Activated CD8-positive, alpha-beta T cell treated with anti-CD3 and anti-CD28 coated beads, Interleukin-2, amount 10 ng/mL, durations not matched to agents 7 days and 5 days (primary cell): ENCODE data around the gene MYL2. TPM values are rescaled to one million over a fixed set of nuclear protein-coding genes. Genes with fewer than 3 reads are reported as not detected.

Experiments
- ATAC-seq: fragments of 150-1000 bp; cut with Tn5 transposase; one replicate; pipeline ENCODE4 v1.10.0; 2021; ENCODE audit warnings: moderate library complexity
- CTCF ChIA-PET: fragments of 350-600 bp; sonication (Branson Sonifier 250); formaldehyde crosslinking; loops from one replicate; lab custom pipeline; 2021; ENCODE audit warnings: antibody characterized with exemption; lab: Charles Lee
- POLR2A ChIA-PET: fragments of 350-600 bp; sonication (Branson Sonifier 250); formaldehyde crosslinking; loops from one replicate; lab custom pipeline; 2021; ENCODE audit warnings: antibody characterized with exemption; lab: Charles Lee
- DNase-seq: peaks from one replicate; pipeline ENCODE4 v3.0.0-alpha.2; 2020
- H3K27ac Mint-ChIP-seq: one replicate; pipeline ENCODE4 v1.8.0; 2021; ENCODE audit warnings: mild to moderate bottlenecking, mixed read lengths
- H3K27me3 Mint-ChIP-seq: one replicate; pipeline ENCODE4 v1.8.0; 2021; ENCODE audit warnings: low read depth, mixed read lengths
- H3K36me3 Mint-ChIP-seq: one replicate; pipeline ENCODE4 v1.8.0; 2021; ENCODE audit warnings: low read depth, mixed read lengths
- H3K4me1 Mint-ChIP-seq: one replicate; pipeline ENCODE4 v1.8.0; 2021; ENCODE audit warnings: low read depth, mixed read lengths
- H3K4me3 Mint-ChIP-seq: one replicate; pipeline ENCODE4 v1.8.0; 2021; ENCODE audit warnings: mild to moderate bottlenecking, mixed read lengths
- H3K9me3 Mint-ChIP-seq: one replicate; pipeline ENCODE4 v1.8.0; 2022; ENCODE audit warnings: mixed read lengths; ENCODE audit not compliant: insufficient read depth
- total RNA-seq, 2 experiments: library from RNA; stranded (reverse); gene quantifications; one replicate each; pipeline ENCODE4 v1.2.3, GENCODE V29; 2021

Gene MYL2
- total RNA-seq, 2 experiments from 2014 or later: not detected

DNA sequence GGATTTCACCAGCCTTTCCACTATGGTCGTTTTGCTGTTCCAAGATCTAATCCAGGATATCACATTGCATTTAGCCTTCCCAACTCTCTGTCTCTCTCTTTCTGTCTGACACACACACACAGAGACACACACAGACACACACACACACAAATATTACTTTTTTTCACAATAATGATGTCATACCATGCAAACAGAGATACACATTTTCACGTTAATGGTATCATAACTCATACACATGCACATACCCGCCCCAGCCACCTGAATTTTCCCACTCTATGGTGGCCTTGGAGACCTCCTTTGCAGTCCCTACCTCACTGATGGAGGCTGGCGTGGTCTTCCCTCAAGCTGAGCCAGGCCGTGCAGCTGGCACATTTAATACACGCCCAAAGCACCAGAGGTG lies 7.2 kb upstream of the MYL2 start:
- H3K9me3 Mint-ChIP-seq: no peaks in the 10 kb centered on the region
- H3K27ac Mint-ChIP-seq: no peak overlapping the region

DNA sequence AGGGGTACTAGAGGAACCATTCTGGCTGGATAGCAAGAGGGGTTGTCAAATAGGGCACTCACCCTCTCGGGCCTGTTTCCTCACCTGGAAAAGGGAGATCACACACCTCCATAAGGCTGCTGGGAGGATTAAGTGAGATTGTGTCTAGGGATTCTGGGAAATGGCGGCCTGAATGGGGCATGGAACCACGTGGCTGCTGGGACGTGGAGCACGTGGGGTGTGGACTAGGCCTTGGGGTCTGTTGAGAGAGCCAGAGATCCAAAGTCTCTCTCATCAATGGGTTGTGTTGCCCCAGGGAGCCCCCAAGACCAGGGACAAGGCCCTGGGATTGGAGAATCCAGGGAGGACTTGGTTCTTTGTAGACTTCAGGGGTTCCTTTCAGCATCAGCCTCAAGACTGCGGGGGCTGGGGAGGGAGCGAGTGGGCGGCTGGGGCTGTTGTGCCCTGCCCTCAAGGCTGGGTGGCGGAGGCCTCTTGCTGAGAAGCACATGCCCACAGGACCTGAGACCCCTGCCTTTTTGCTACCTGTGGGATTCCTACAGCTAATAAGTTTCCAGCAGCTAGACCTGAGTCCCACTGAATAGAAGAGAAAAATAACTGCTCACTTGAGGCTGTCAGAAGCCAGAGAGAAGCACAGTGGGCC lies 3.4 kb upstream of the MYL2 start:
- Mint-ChIP-seq H3K36me3 (no peaks in the 10 kb centered on the region), H3K27me3 (peaks cover 8% of the 10 kb centered on the region), H3K27ac (no peak overlapping the region), H3K4me3 (no peak overlapping the region), H3K9me3 (no peaks in the 10 kb centered on the region), H3K4me1 (no peaks in the 10 kb centered on the region)
- ChIA-PET CTCF (no interaction called here), POLR2A (no interaction called here)
- ATAC-seq (no peak), DNase-seq (no peak)

More for the DNA sequence above, 7.2 kb upstream of the MYL2 start:
- DNase-seq: no peak
- CTCF ChIA-PET: no interaction called here
- ATAC-seq: no peak
- peaks cover 8% of the 10 kb centered on the region for H3K27me3 Mint-ChIP-seq
- H3K4me1 Mint-ChIP-seq: no peaks in the 10 kb centered on the region
- H3K4me3 Mint-ChIP-seq: no peak overlapping the region
- no peaks in the 10 kb centered on the region for H3K36me3 Mint-ChIP-seq
- POLR2A ChIA-PET: no interaction called here

DNA sequence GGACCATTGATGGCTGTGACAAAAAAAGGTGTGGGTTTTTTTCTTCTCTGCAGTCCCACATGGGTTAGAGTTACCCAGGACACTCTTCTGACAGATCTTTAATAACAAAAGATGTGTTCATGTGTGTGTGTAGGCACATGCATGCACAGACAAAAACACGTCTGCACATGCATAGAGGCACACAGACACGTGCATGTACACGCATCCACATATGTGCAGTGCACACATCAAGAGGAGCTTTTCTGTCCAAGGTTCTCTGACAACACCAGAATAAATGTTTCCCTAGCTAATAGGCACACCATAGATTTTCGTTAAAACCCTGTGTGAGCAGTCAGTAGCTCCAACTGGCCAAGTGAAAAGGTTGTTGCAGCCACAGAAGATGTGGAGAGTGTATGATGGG lies 2.8 kb upstream of the MYL2 start:
- Mint-ChIP-seq H3K27me3 (peaks cover 8% of the 10 kb centered on the region), H3K4me3 (no peak overlapping the region), H3K9me3 (no peaks in the 10 kb centered on the region), H3K4me1 (no peaks in the 10 kb centered on the region), H3K36me3 (no peaks in the 10 kb centered on the region), H3K27ac (no peak overlapping the region)
- ATAC-seq (no peak), DNase-seq (no peak)
- CTCF ChIA-PET: no interaction called here
- POLR2A ChIA-PET: no interaction called here

DNA sequence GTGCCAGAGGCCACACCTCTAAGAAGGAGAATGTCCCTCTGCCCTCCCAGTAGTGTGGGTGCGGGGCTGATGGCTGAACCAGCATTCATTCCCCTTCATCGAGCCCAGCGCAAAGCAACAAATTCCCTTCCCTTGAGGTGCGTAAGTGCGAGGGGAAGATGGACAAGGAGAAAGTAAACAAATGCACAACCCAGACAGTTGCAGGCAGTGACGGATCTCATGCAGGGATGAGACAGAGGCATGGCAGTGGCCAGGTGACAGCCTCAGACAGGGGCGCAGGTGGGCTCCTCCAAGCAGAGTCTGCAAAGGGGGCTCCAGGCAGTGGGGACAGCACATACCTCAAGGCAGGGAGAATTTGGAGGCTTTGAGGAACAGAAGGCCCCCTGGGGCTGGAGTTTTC lies 2.3 kb upstream of the MYL2 start:
- DNase-seq: no peak
- ChIA-PET CTCF (no interaction called here), POLR2A (no interaction called here)
- H3K27me3 Mint-ChIP-seq: peaks cover 10% of the 10 kb centered on the region
- no peak for ATAC-seq
- no peak overlapping the region for H3K4me3 Mint-ChIP-seq
- H3K4me1 Mint-ChIP-seq: no peaks in the 10 kb centered on the region
- no peaks in the 10 kb centered on the region for H3K9me3 Mint-ChIP-seq
- H3K36me3 Mint-ChIP-seq: no peaks in the 10 kb centered on the region
- H3K27ac Mint-ChIP-seq: no peak overlapping the region

DNA sequence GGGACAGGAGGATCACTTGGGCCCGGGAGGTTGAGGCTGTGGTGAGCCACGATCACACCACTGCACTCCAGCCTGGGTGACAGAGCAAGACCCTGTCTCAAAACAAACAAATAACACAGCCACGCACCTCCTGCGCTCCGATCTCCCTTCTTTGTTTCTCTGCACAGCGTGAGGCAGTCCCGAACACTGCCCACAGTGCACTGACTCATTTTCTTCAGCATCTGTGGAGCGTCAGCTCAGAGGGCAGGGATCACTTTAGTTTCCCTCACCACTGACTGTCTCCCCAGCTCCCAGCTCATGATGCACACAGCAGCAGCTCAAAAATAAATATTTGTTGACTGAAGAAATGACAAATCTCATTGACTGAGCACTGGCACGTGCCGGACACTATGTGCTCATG lies 883 bp upstream of the MYL2 start:
- H3K9me3 Mint-ChIP-seq: no peaks in the 10 kb centered on the region
- no peak overlapping the region for H3K4me3 Mint-ChIP-seq
- POLR2A ChIA-PET: no interaction called here
- no peaks in the 10 kb centered on the region for H3K36me3 Mint-ChIP-seq
- H3K4me1 Mint-ChIP-seq: no peaks in the 10 kb centered on the region
- DNase-seq (no peak), ATAC-seq (no peak)
- peaks cover 11% of the 10 kb centered on the region for H3K27me3 Mint-ChIP-seq
- CTCF ChIA-PET: interaction anchor here (0.6 to 1.6 kb wide), 2 partner anchors 34 to 290 kb away, joined by 3 to 7 read pairs; no protein-coding TSS in a partner anchor
- no peak overlapping the region for H3K27ac Mint-ChIP-seq

- ChIA-PET POLR2A (no interaction called here), CTCF (interaction anchor here (1.6 kb wide), 1 partner anchor 32 kb away, joined by 7 read pairs; no protein-coding TSS in a partner anchor)
- H3K27me3 Mint-ChIP-seq: peaks cover 4% of the 10 kb centered on the region
- H3K4me1 Mint-ChIP-seq: no peaks in the 10 kb centered on the region
- DNase-seq (no peak), ATAC-seq (no peak)
- H3K27ac Mint-ChIP-seq: no peak overlapping the region
- H3K36me3 Mint-ChIP-seq: no peaks in the 10 kb centered on the region
- H3K4me3 Mint-ChIP-seq: no peak overlapping the region
- H3K9me3 Mint-ChIP-seq: no peaks in the 10 kb centered on the region
Measured at GRCh38 chr12:110919720-110920119, 659 bp downstream of the MYL2 start.

DNA sequence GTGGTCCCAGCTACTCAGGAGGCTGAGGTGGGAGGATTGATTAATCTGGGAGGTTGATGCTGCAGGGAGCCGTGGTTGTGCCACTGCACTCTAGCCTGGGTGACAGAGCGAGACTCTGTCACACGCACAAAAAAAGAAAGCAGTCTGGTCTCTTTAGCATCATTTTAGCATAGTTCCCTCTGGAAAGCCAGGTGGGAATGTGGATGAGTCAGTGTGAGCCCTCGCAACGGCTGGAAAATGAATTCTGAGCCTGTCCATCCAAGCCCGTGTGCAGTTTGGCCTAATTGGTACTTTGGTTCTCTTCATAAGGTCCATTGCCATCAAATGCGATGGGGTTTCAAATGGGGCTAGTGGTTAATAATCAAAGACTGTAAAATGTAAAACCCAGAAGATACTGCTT lies 2.4 kb downstream of the MYL2 start:
- no peaks in the 10 kb centered on the region for H3K4me1 Mint-ChIP-seq
- CTCF ChIA-PET: no interaction called here
- no peaks in the 10 kb centered on the region for H3K9me3 Mint-ChIP-seq
- no peak overlapping the region for H3K27ac Mint-ChIP-seq
- H3K4me3 Mint-ChIP-seq: no peak overlapping the region
- DNase-seq (no peak), ATAC-seq (no peak)
- peaks cover 4% of the 10 kb centered on the region for H3K27me3 Mint-ChIP-seq
- no peaks in the 10 kb centered on the region for H3K36me3 Mint-ChIP-seq
- POLR2A ChIA-PET: no interaction called here

DNA sequence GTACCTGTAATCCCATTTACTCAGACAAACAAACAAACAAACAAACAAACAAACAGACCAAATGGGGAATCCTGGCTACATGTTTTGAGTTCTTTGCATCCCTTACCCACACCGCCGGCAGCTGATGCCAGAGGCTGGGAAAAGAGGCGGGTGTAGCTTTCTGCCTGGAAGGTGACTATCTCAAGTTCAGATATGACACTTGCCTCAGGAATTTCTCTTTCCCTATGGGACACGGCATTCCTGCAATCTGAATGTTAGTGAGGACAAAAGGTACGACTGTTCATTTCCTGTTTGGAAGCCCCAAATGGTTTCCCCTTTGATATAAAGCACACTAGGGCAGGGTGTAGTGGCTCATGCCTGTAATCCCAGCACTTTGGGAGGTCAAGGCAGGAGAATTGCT lies 2.9 kb downstream of the MYL2 start:
- H3K36me3 Mint-ChIP-seq: no peaks in the 10 kb centered on the region
- ChIA-PET POLR2A (no interaction called here), CTCF (no interaction called here)
- H3K4me1 Mint-ChIP-seq: no peaks in the 10 kb centered on the region
- no peak overlapping the region for H3K4me3 Mint-ChIP-seq
- no peak for DNase-seq
- no peak overlapping the region for H3K27ac Mint-ChIP-seq
- H3K9me3 Mint-ChIP-seq: no peaks in the 10 kb centered on the region
- no peak for ATAC-seq
- peaks cover 4% of the 10 kb centered on the region for H3K27me3 Mint-ChIP-seq

DNA sequence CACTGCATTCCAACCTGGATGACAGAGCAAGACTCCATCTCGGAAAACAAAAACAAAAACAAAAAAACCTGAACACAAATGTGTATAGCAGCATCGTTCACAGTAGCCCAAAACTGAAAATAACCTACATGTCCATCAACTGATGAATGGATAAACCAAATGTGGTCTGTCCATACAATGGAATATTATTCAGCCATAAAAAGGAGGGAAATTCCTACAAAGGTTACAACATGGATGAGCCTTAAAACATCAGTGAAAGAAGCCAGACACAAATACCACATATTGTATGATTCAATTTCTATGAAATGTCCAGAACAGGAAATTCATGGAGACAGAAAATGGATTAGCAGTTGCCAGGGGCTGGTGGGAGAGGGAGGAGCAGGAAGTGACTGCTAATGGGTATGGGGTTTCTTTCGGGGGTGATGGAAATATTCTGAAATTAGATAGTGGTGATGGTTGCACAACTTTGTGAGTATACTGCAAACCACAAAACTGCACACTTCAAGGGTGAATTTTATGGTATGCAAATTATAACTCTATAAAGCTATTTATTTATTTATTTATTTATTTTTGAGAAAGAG lies 4.0 kb downstream of the MYL2 start:
- Mint-ChIP-seq H3K4me1 (no peaks in the 10 kb centered on the region), H3K27ac (no peak overlapping the region), H3K4me3 (no peak overlapping the region), H3K36me3 (no peaks in the 10 kb centered on the region), H3K27me3 (peaks cover 4% of the 10 kb centered on the region), H3K9me3 (no peaks in the 10 kb centered on the region)
- ChIA-PET CTCF (interaction anchor here (1.3 kb wide), 1 partner anchor 10 kb away, joined by 3 read pairs; no protein-coding TSS in a partner anchor), POLR2A (no interaction called here)
- ATAC-seq (no peak), DNase-seq (no peak)

DNA sequence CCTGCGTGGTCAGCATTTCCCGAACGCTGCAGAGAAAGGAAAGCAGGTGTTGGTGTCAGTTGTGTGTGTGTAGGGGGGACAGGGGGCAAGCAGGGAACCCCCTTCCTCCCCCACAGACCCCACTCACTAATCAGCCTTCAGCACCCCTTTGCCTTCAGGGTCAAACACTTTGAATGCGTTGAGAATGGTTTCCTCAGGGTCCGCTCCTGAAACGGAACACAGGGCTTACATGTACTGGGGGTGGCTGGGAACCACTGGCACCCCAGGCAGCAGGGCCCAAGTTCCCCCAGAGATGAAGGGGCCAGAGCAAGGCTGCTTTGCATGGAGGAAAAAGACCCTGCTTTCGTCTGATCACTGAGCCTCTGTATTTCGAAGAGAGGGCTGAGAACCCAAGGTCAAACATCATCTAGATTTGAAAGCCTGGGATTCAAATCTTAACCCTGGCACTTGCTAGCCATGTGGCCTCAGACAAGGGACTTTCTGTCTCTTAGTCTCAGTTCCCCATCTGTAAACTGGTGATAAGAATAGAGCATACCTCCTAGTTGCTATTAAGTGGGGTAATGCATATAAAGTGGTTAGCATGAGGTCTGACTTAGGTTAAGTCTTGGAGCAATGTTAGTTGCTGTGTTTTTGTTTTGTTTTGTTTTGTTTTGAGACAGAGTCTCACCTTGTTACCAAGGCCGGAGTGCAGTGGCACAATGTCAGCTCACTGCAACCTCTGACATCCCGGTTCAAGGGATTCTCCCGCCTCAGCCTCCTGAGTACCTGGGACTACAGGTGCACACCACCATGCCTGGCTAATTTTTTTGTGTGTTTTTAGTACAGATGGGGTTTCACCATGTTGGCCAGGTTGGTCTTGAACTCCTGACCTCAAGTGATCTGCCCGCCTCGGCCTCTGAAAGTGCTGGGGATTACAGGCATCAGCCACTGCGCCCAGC lies 7.0 kb downstream of the MYL2 start:
- POLR2A ChIA-PET: no interaction called here
- H3K4me3 Mint-ChIP-seq: no peak overlapping the region
- H3K27ac Mint-ChIP-seq: no peak overlapping the region

DNA sequence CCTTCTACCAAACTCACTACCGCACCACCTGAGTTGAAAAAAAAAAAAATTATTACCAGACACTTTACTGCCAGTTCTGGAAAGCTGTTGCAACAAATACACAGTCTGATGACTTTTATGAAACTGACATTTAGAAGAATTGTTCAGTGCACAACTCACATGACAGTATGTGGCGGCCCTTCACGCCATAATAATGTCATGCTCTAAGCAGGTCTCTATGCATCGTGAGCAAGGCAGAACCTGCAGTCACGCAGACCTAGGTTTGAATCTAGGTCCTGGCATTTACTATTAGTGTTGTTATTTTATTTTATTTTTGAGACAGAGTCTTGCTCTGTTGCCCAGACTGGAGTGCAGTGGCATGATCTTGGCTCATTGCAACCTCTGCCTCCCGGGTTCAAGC lies 8.1 kb downstream of the MYL2 start:
- ATAC-seq: no peak
- H3K9me3 Mint-ChIP-seq: no peaks in the 10 kb centered on the region
- DNase-seq: no peak
- POLR2A ChIA-PET: no interaction called here
- CTCF ChIA-PET: no interaction called here
- H3K27ac Mint-ChIP-seq: no peak overlapping the region
- no peaks in the 10 kb centered on the region for H3K4me1 Mint-ChIP-seq
- H3K4me3 Mint-ChIP-seq: no peak overlapping the region
- no peaks in the 10 kb centered on the region for H3K36me3 Mint-ChIP-seq
- H3K27me3 Mint-ChIP-seq: no peaks in the 10 kb centered on the region

More for the DNA sequence above, 7.0 kb downstream of the MYL2 start:
- peaks cover 4% of the 10 kb centered on the region for H3K27me3 Mint-ChIP-seq
- no peaks in the 10 kb centered on the region for H3K36me3 Mint-ChIP-seq
- no peaks in the 10 kb centered on the region for H3K4me1 Mint-ChIP-seq
- ATAC-seq (no peak), DNase-seq (no peak)
- CTCF ChIA-PET: no interaction called here
- H3K9me3 Mint-ChIP-seq: no peaks in the 10 kb centered on the region
